Neural progenitor cell (in vitro differentiated cells): Measurements from ENCODE around the gene MDC1. TPM values are rescaled to one million over a fixed set of nuclear protein-coding genes. Genes with fewer than 3 reads are reported as not detected.
"Not testable (repeated sequence)": the region's sequence is repeated elsewhere in the genome, so short reads cannot be mapped to it uniquely, and the experiment has no call there.

Experiments used
- DNase-seq: peaks from one replicate; pipeline ENCODE4 v3.0.0-alpha.2; 2016; ENCODE audit warnings: low spot score
- H2AFZ ChIP-seq: fragments of 200-600 bp; sonication (generic); replicated peaks from 2 replicates; pipeline ENCODE4 v1.6.1; 2016; ENCODE audit warnings: antibody characterized with exemption
- H3F3A ChIP-seq: fragments of 200-600 bp; sonication (generic); 2 replicates; pipeline ENCODE4 v1.6.1; 2016; ENCODE audit warnings: antibody characterized with exemption, low read depth
- H3K27ac ChIP-seq: fragments of 200-600 bp; sonication (generic); 2 replicates; pipeline ENCODE4 v1.5.1; 2016; ENCODE audit warnings: mild to moderate bottlenecking
- H3K27me3 ChIP-seq: fragments of 200-600 bp; sonication (generic); 2 replicates; pipeline ENCODE4 v1.6.1; 2016; ENCODE audit warnings: mild to moderate bottlenecking, moderate library complexity
- H3K36me3 ChIP-seq: fragments of 200-600 bp; sonication (generic); 2 replicates; pipeline ENCODE4 v1.5.1; 2016
- H3K4me1 ChIP-seq: fragments of 200-600 bp; sonication (generic); 2 replicates; pipeline ENCODE4 v1.6.1; 2016; ENCODE audit warnings: mixed run types
- H3K4me2 ChIP-seq: fragments of 200-600 bp; sonication (generic); 2 replicates; pipeline ENCODE4 v1.6.1; 2016
- H3K4me3 ChIP-seq: fragments of 200-600 bp; sonication (generic); 2 replicates; pipeline ENCODE4 v1.5.1; 2016
- H3K79me2 ChIP-seq: fragments of 200-600 bp; sonication (generic); 2 replicates; pipeline ENCODE4 v1.6.1; 2016; ENCODE audit warnings: low read depth
- H3K9ac ChIP-seq: fragments of 200-600 bp; sonication (generic); 2 replicates; pipeline ENCODE4 v1.6.1; 2016
- H3K9me3 ChIP-seq: fragments of 200-600 bp; sonication (generic); 2 replicates; pipeline ENCODE4 v1.5.1; 2016; ENCODE audit warnings: low read depth
- H4K20me1 ChIP-seq: fragments of 200-600 bp; sonication (generic); 2 replicates; pipeline ENCODE4 v1.6.1; 2016; ENCODE audit warnings: low read depth
- H3K27ac Mint-ChIP-seq: 3 replicates; pipeline ENCODE4 v1.8.0; 2021; ENCODE audit warnings: mixed read lengths
- H3K27me3 Mint-ChIP-seq: 2 replicates; pipeline ENCODE4 v1.8.0; 2022; ENCODE audit warnings: low read depth, mild to moderate bottlenecking, inconsistent platforms, moderate library complexity, mixed read lengths; ENCODE audit not compliant: insufficient read depth
- H3K36me3 Mint-ChIP-seq: 3 replicates; pipeline ENCODE4 v1.8.0; 2021; ENCODE audit warnings: mixed read lengths
- H3K4me1 Mint-ChIP-seq: 3 replicates; pipeline ENCODE4 v1.8.0; 2021; ENCODE audit warnings: mixed read lengths
- H3K4me3 Mint-ChIP-seq: 3 replicates; pipeline ENCODE4 v1.8.0; 2021; ENCODE audit warnings: mild to moderate bottlenecking, moderate library complexity, mixed read lengths
- H3K9me3 Mint-ChIP-seq: 3 replicates; pipeline ENCODE4 v1.8.0; 2020; ENCODE audit warnings: mixed read lengths
- CTCF ChIP-seq: fragments of 200-600 bp; sonication (generic); IDR thresholded peaks from 2 replicates; pipeline ENCODE4 v1.5.1; 2017; ENCODE audit warnings: antibody characterized with exemption, mild to moderate bottlenecking
- EZH2 ChIP-seq: fragments of 200-600 bp; sonication (generic); IDR thresholded peaks from 2 replicates; pipeline ENCODE4 v1.6.1; 2017; ENCODE audit warnings: antibody characterized with exemption, mild to moderate bottlenecking, moderate library complexity
- EZH2phosphoT487 ChIP-seq: fragments of 200-600 bp; sonication (generic); IDR thresholded peaks from 2 replicates; pipeline ENCODE4 v1.6.1; 2017; ENCODE audit warnings: antibody characterized with exemption
- total RNA-seq: library from RNA; depleted of rRNA; stranded (reverse); fragments of >200 nt; gene quantifications from 2 replicates; pipeline ENCODE4 v1.2.3, GENCODE V29; 2015; ENCODE audit warnings: low replicate concordance

MDC1 gene
- total RNA-seq, 1 donor from 2014 or later, result 22.6 TPM

- Mint-ChIP-seq H3K4me3 (peak overlapping the region; percentile 46), H3K27ac (no peak overlapping the region), H3K27me3 (peaks cover 13% of the 10 kb centered on the region), H3K36me3 (peaks cover 37% of the 10 kb centered on the region), H3K9me3 (peaks cover 2% of the 10 kb centered on the region), H3K4me1 (peaks cover 31% of the 10 kb centered on the region)
- no peak for DNase-seq
- Histone ChIP-seq H3K4me2 (peak overlapping the region; percentile 39), H3K27ac (peak overlapping the region; percentile 60), H3F3A (peaks cover 82% of the 10 kb centered on the region), H3K27me3 (no peaks in the 10 kb centered on the region), H3K9ac (no peak overlapping the region), H3K36me3 (peaks cover 10% of the 10 kb centered on the region), H2AFZ (no peak overlapping the region), H4K20me1 (peaks cover 76% of the 10 kb centered on the region), H3K9me3 (no peaks in the 10 kb centered on the region), H3K79me2 (peaks cover 50% of the 10 kb centered on the region), H3K4me1 (peaks cover 12% of the 10 kb centered on the region), H3K4me3 (no peak overlapping the region)
- TF ChIP-seq CTCF (no peak), EZH2phosphoT487 (no peak), EZH2 (no peak)
These were observed 8.0 kb upstream of the MDC1 start for GRCh38 chr6:30724906-30725667.

- not testable (repeated sequence) for H3K9ac ChIP-seq
These were observed 7.0 kb upstream of the MDC1 start for GRCh38 chr6:30723843-30724741.

GRCh38 chr6:30723159-30723842, 6.2 kb upstream of the MDC1 start:
- peaks cover 13% of the 10 kb centered on the region for H3K27me3 Mint-ChIP-seq
- peak overlapping the region; percentile 85 for H3K4me3 ChIP-seq

More at GRCh38 chr6:30723843-30724741, 7.0 kb upstream of the MDC1 start:
- H4K20me1 ChIP-seq, result peaks cover 69% of the 10 kb centered on the region
- H3K4me1 ChIP-seq, result peaks cover 12% of the 10 kb centered on the region
- H3K27me3 ChIP-seq, H3K36me3 ChIP-seq, H2AFZ ChIP-seq, DNase-seq, H3K4me3 ChIP-seq, H3K9me3 Mint-ChIP-seq, H3K9me3 ChIP-seq, H3K27ac Mint-ChIP-seq: not testable (repeated sequence)
- TF ChIP-seq CTCF, result peak; percentile 22
- H3K27ac ChIP-seq, result peak overlapping the region; percentile 60
- H3K4me1 Mint-ChIP-seq, result peaks cover 39% of the 10 kb centered on the region
- H3K27me3 Mint-ChIP-seq, result peaks cover 13% of the 10 kb centered on the region
- peaks cover 57% of the 10 kb centered on the region for H3K79me2 ChIP-seq
- H3K4me2 ChIP-seq, result peak overlapping the region; percentile 39
- H3F3A ChIP-seq, result peaks cover 90% of the 10 kb centered on the region
- H3K4me3 Mint-ChIP-seq, result peak overlapping the region; percentile 98
- peaks cover 34% of the 10 kb centered on the region for H3K36me3 Mint-ChIP-seq

More at GRCh38 chr6:30723159-30723842, 6.2 kb upstream of the MDC1 start:
- Histone ChIP-seq H3F3A (peaks cover 94% of the 10 kb centered on the region), H3K4me1 (peaks cover 12% of the 10 kb centered on the region), H3K79me2 (peaks cover 65% of the 10 kb centered on the region), H3K4me2 (peak overlapping the region; percentile 90), H4K20me1 (peaks cover 66% of the 10 kb centered on the region)
- H3K36me3 ChIP-seq, H2AFZ ChIP-seq, H3K9me3 ChIP-seq, DNase-seq, H3K9me3 Mint-ChIP-seq, H3K9ac ChIP-seq, H3K27ac ChIP-seq, H3K27me3 ChIP-seq: not testable (repeated sequence)
- Mint-ChIP-seq H3K4me1 (peaks cover 46% of the 10 kb centered on the region), H3K27ac (peak overlapping the region; percentile 90), H3K36me3 (peaks cover 34% of the 10 kb centered on the region), H3K4me3 (peak overlapping the region; percentile 98)
